A549 (cell line): ENCODE data around the gene SMAD5. TPM values are rescaled to one million over a fixed set of nuclear protein-coding genes. Genes with fewer than 3 reads are reported as not detected.

ENCODE experiments used
- ATAC-seq, 2 experiments: fragments of 200-7000 bp in 1 of 2; fragments of >200 bp in 1 of 2; cut with Nextera tagmentation in 1 of 2; cut with Tn5 transposase in 1 of 2; 3 replicates each; pipeline versions ENCODE4 v1.8.0 to v1.9.1; 2018 to 2020; ENCODE audit warnings: mild to moderate bottlenecking in 1 of 2, moderate library complexity in 1 of 2
- CTCF ChIA-PET: fragments of 300-600 bp; sonication (Branson Sonifier 250); formaldehyde crosslinking; extraction: SDS; loops from one replicate; lab custom pipeline; 2021; ENCODE audit warnings: antibody characterized with exemption, inconsistent platforms; lab: Yijun Ruan, JAX
- POLR2A ChIA-PET: fragments of 350-600 bp; formaldehyde crosslinking; extraction: SDS; loops from one replicate; lab custom pipeline; 2021; ENCODE audit warnings: antibody characterized with exemption, inconsistent platforms; lab: Yijun Ruan, JAX
- DNase-seq, 2 experiments: peaks; one replicate each; pipeline versions ENCODE4 v3.0.0 to v3.0.0-alpha.2; 2011 to 2016; ENCODE audit warnings: low read depth in 1 of 2, low spot score in 1 of 2
- FAIRE-seq: peaks from 2 replicates; lab custom pipeline; 2011; peaks lifted over from hg19 to GRCh38; lab: Jason Lieb, UNC
- H3K27ac ChIP-seq, 2 experiments: fragments of >200 bp; sonication (Bioruptor Twin); formaldehyde crosslinking; 3 replicates each; pipeline ENCODE4 v1.5.1; 2016 to 2017
- H3K4me1 ChIP-seq: fragments of >200 bp; sonication (Bioruptor Twin); formaldehyde crosslinking; 3 replicates; pipeline ENCODE4 v1.6.1; 2016
- H3K4me2 ChIP-seq: fragments of >200 bp; sonication (Bioruptor Twin); formaldehyde crosslinking; 3 replicates; pipeline ENCODE4 v1.6.1; 2016
- H3K4me3 ChIP-seq: fragments of >200 bp; sonication (Bioruptor Twin); formaldehyde crosslinking; 3 replicates; pipeline ENCODE4 v1.5.1; 2016
- H3K9me3 ChIP-seq: fragments of >200 bp; sonication (Bioruptor Twin); formaldehyde crosslinking; 3 replicates; pipeline ENCODE4 v1.6.1; 2016
- BHLHE40 ChIP-seq: IDR thresholded peaks from 2 replicates; pipeline ENCODE4 v1.6.1; 2012; ENCODE audit warnings: low read depth, low read length, inconsistent platforms
- CBX8 ChIP-seq: fragments of 200-600 bp; sonication (generic); IDR thresholded peaks from 2 replicates; pipeline ENCODE4 v1.6.1; 2016
- CEBPB ChIP-seq, 2 experiments: fragments of >200 bp in 1 of 2; sonication (Bioruptor Twin) in 1 of 2; formaldehyde crosslinking in 1 of 2; IDR thresholded peaks; 2 replicates each; pipeline ENCODE4 v1.6.1; 2012 to 2016
- CHD4 ChIP-seq: fragments of 200-600 bp; sonication (generic); IDR thresholded peaks from 2 replicates; pipeline ENCODE4 v1.6.1; 2016; ENCODE audit warnings: antibody characterized with exemption, mild to moderate bottlenecking, borderline replicate concordance
- FOXS1 ChIP-seq: fragments of 250-450 bp; sonication (Bioruptor Pico); IDR thresholded peaks from 2 replicates; pipeline ENCODE4 v1.5.0; 2020; ENCODE audit warnings: mild to moderate bottlenecking, moderate library complexity
- GATA3 ChIP-seq: IDR thresholded peaks from 2 replicates; pipeline ENCODE4 v1.6.1; 2012; ENCODE audit warnings: borderline replicate concordance
- HEYL ChIP-seq: fragments of 250-450 bp; sonication (Bioruptor Pico); IDR thresholded peaks from 2 replicates; pipeline ENCODE4 v1.8.0; 2021; ENCODE audit warnings: mild to moderate bottlenecking, moderate library complexity
- HOXB13 ChIP-seq: fragments of 250-450 bp; sonication (Bioruptor Pico); IDR thresholded peaks from 2 replicates; pipeline ENCODE4 v1.5.0; 2020; ENCODE audit warnings: low read depth, mild to moderate bottlenecking, moderate library complexity
- HOXB5 ChIP-seq: fragments of 250-450 bp; sonication (Bioruptor Pico); IDR thresholded peaks from 2 replicates; pipeline ENCODE4 v1.5.0; 2020; ENCODE audit warnings: mild to moderate bottlenecking, moderate library complexity
- JUN ChIP-seq, 2 experiments: fragments of >200 bp; sonication (Bioruptor Twin); formaldehyde crosslinking; IDR thresholded peaks; 2 replicates in 1 of 2; 3 replicates in 1 of 2; pipeline ENCODE4 v1.6.1; 2016 to 2017
- JUNB ChIP-seq: fragments of >200 bp; sonication (Bioruptor Twin); formaldehyde crosslinking; IDR thresholded peaks from 2 replicates; pipeline ENCODE4 v1.6.1; 2016
- KDM1A ChIP-seq: fragments of 200-600 bp; sonication (generic); IDR thresholded peaks from 2 replicates; pipeline ENCODE4 v1.6.1; 2016; ENCODE audit warnings: low read depth, mild to moderate bottlenecking
- KDM5A ChIP-seq: fragments of 200-600 bp; sonication (generic); IDR thresholded peaks from 2 replicates; pipeline ENCODE4 v1.6.1; 2016; ENCODE audit warnings: antibody characterized with exemption, mild to moderate bottlenecking
- MAFK ChIP-seq: fragments of 450-650 bp; IDR thresholded peaks from 2 replicates; pipeline ENCODE4 v1.6.1; 2014; ENCODE audit not compliant: partially characterized antibody
- MAX ChIP-seq: IDR thresholded peaks from 2 replicates; pipeline ENCODE4 v1.6.1; 2012
- MAZ ChIP-seq: fragments of 150-350 bp; IDR thresholded peaks from 2 replicates; pipeline ENCODE4 v1.6.1; 2014; ENCODE audit warnings: antibody characterized with exemption, low read depth, low read length, borderline replicate concordance
- MYC ChIP-seq: IDR thresholded peaks from 2 replicates; pipeline ENCODE4 v1.6.1; 2012; ENCODE audit warnings: mild to moderate bottlenecking, inconsistent platforms, low read length, improper control_type of control experiment, borderline replicate concordance
- NPAS2 ChIP-seq: fragments of 250-450 bp; sonication (Bioruptor Pico); IDR thresholded peaks from 2 replicates; pipeline ENCODE4 v1.8.0; 2022; ENCODE audit warnings: mild to moderate bottlenecking, moderate library complexity, borderline replicate concordance
- NR3C1 ChIP-seq: fragments of >200 bp; sonication (Bioruptor Twin); formaldehyde crosslinking; IDR thresholded peaks from 3 replicates; pipeline ENCODE4 v1.6.1; 2017
- PBX3 ChIP-seq: IDR thresholded peaks from 2 replicates; pipeline ENCODE4 v1.6.1; 2012
- PHF8 ChIP-seq: fragments of 200-600 bp; sonication (generic); IDR thresholded peaks from 2 replicates; pipeline ENCODE4 v1.6.1; 2016; ENCODE audit warnings: low read depth, mild to moderate bottlenecking, antibody characterized with exemption, moderate library complexity, borderline replicate concordance
- POLR2A ChIP-seq: IDR thresholded peaks from 2 replicates; pipeline ENCODE4 v1.6.1; 2012; ENCODE audit warnings: mild to moderate bottlenecking, low read length
- POLR2AphosphoS2 ChIP-seq: conservative IDR thresholded peaks from 2 replicates; pipeline ENCODE4 v1.6.1; 2012; ENCODE audit warnings: low read length, improper control_type of control experiment, inconsistent platforms
- RAD21 ChIP-seq, 2 experiments: fragments of >200 bp in 1 of 2; sonication (Bioruptor Twin) in 1 of 2; formaldehyde crosslinking in 1 of 2; IDR thresholded peaks in 1 of 2; conservative IDR thresholded peaks in 1 of 2; 2 replicates in 1 of 2; 3 replicates in 1 of 2; pipeline ENCODE4 v1.6.1; 2012 to 2018; ENCODE audit warnings: inconsistent platforms in 1 of 2
- RARB ChIP-seq: fragments of 250-450 bp; sonication (Bioruptor Pico); IDR thresholded peaks from 2 replicates; pipeline ENCODE4 v1.8.0; 2021; ENCODE audit warnings: mild to moderate bottlenecking, moderate library complexity
- RCOR1 ChIP-seq: fragments of 150-350 bp; IDR thresholded peaks from 2 replicates; pipeline ENCODE4 v1.6.1; 2014; ENCODE audit warnings: antibody characterized with exemption, low read length, low read depth
- ZFP36 ChIP-seq: fragments of 450-650 bp; IDR thresholded peaks from 2 replicates; pipeline ENCODE4 v1.6.1; 2014; ENCODE audit warnings: borderline replicate concordance; ENCODE audit not compliant: partially characterized antibody
- ZSCAN20 ChIP-seq: fragments of 250-450 bp; sonication (Bioruptor Pico); IDR thresholded peaks from 2 replicates; pipeline ENCODE4 v1.8.0; 2022; ENCODE audit warnings: mild to moderate bottlenecking, moderate library complexity
- WGBS: methylation state at CpG from one replicate; pipeline ENCODE4 v1.1.6; 2017; ENCODE audit errors: missing lambda C conversion rate; 5-methylcytosine and 5-hydroxymethylcytosine counted together
- polyA minus RNA-seq: library from RNA; depleted of rRNA, polyadenylated mRNA; stranded (reverse); fragments of >200 nt; gene quantifications from 2 replicates; pipeline ENCODE4 v1.2.3, GENCODE V29; 2011; rRNA and poly(A)+ RNA removed
- polyA plus RNA-seq, 4 experiments: library from polyadenylated mRNA; depleted of rRNA in 3 of 4; stranded (reverse); fragments of >200 nt; fragmentation: RNase III in 1 of 4; extraction: RNeasy Plus Mini Kit Qiagen cat#74134 plus additional on column Dnase treatment in 1 of 4; gene quantifications; 2 replicates in 3 of 4; 3 replicates in 1 of 4; pipeline ENCODE4 v1.2.3, GENCODE V29; 2011 to 2017
- TF ChIP-seq, protein P1 (sequence below): fragments of 200-600 bp; sonication (generic); IDR thresholded peaks from 2 replicates; pipeline ENCODE4 v1.6.1; 2016; ENCODE audit warnings: antibody characterized with exemption, mild to moderate bottlenecking, moderate library complexity
- TF ChIP-seq, protein P2 (sequence below): fragments of 450-650 bp; IDR thresholded peaks from 2 replicates; pipeline ENCODE4 v1.6.1; 2014; ENCODE audit warnings: antibody characterized with exemption
- TF ChIP-seq, protein P3 (sequence below): fragments of 250-450 bp; sonication (Bioruptor Pico); IDR thresholded peaks from 2 replicates; pipeline ENCODE4 v1.5.0; 2021; ENCODE audit warnings: mild to moderate bottlenecking, moderate library complexity, borderline replicate concordance
- TF ChIP-seq, protein P4 (sequence below): IDR thresholded peaks from 2 replicates; pipeline ENCODE4 v1.6.1; 2012; ENCODE audit warnings: low read depth, borderline replicate concordance

The SMAD5 gene
- 69.9 and 101 TPM in 2 replicates for polyA plus RNA-seq (2011; rRNA removed)
- 14.9 TPM in 2 replicates for polyA plus RNA-seq (2012; cell fraction: cytosol; rRNA removed)
- polyA plus RNA-seq (2012; cell fraction: nucleus; rRNA removed): 8.0 and 9.2 TPM in 2 replicates
- polyA plus RNA-seq (2017; fragmentation: RNase III; extraction: RNeasy Plus Mini Kit Qiagen cat#74134 plus additional on column Dnase treatment): 17.1 to 19.5 TPM (median 18.5 TPM) in 3 replicates
- 76.1 and 95.2 TPM in 2 replicates for polyA minus RNA-seq

GRCh38 chr5:136132557-136133221 is at the start of gene SMAD5:
SMAD5 (plus strand) TSS chr5:136132845; CDS start chr5:136153761, 20,916 bp downstream.
- Histone ChIP-seq H3K4me3 (peak within 1 kb of the TSS; percentile 93), H3K27ac (peak within 1 kb of the TSS; percentile 96 to 97), H3K4me1 (peaks cover 20% of the 10 kb centered on the region), H3K4me2 (peak within 1 kb of the TSS; percentile 94), H3K9me3 (no peaks in the 10 kb centered on the region)
- DNase-seq: peak; percentile 95 to 96
- ChIA-PET POLR2A (interaction anchor here (0.6 to 1.8 kb wide), 8 partner anchors 9 to 75 kb away, joined by 3 to 13 read pairs (median 3); no protein-coding TSS in a partner anchor), CTCF (interaction anchor here (0.5 to 2.4 kb wide), 6 partner anchors 10 to 600 kb away, joined by 3 to 9 read pairs (median 4); no protein-coding TSS in a partner anchor)
- peak; percentile 93 to 95 for ATAC-seq
- 0% methylated on average over 20 of the region's 81 CpGs for WGBS
- FAIRE-seq: peak; percentile 23
- no peak for TF ChIP-seq HOXB13
- TF ChIP-seq KDM1A: no peak
- no peak for TF ChIP-seq NR3C1
- peak; percentile 11; the same call in 1 of the 2 replicates for TF ChIP-seq GATA3
- no peak for TF ChIP-seq CEBPB (IDR thresholded peaks at IDR 0.05)
- TF ChIP-seq CBX8: no peak
- no peak for TF ChIP-seq HEYL (CRISPR knock-in tag)
- peak; percentile 71 to 93 for TF ChIP-seq JUN (IDR thresholded peaks at IDR 0.05)
- TF ChIP-seq ZFP36: no peak
- no peak for TF ChIP-seq RARB
- peak; percentile 97 for TF ChIP-seq MAX
- no peak for TF ChIP-seq FOXS1 (CRISPR knock-in tag)
- TF ChIP-seq, protein P1, sequence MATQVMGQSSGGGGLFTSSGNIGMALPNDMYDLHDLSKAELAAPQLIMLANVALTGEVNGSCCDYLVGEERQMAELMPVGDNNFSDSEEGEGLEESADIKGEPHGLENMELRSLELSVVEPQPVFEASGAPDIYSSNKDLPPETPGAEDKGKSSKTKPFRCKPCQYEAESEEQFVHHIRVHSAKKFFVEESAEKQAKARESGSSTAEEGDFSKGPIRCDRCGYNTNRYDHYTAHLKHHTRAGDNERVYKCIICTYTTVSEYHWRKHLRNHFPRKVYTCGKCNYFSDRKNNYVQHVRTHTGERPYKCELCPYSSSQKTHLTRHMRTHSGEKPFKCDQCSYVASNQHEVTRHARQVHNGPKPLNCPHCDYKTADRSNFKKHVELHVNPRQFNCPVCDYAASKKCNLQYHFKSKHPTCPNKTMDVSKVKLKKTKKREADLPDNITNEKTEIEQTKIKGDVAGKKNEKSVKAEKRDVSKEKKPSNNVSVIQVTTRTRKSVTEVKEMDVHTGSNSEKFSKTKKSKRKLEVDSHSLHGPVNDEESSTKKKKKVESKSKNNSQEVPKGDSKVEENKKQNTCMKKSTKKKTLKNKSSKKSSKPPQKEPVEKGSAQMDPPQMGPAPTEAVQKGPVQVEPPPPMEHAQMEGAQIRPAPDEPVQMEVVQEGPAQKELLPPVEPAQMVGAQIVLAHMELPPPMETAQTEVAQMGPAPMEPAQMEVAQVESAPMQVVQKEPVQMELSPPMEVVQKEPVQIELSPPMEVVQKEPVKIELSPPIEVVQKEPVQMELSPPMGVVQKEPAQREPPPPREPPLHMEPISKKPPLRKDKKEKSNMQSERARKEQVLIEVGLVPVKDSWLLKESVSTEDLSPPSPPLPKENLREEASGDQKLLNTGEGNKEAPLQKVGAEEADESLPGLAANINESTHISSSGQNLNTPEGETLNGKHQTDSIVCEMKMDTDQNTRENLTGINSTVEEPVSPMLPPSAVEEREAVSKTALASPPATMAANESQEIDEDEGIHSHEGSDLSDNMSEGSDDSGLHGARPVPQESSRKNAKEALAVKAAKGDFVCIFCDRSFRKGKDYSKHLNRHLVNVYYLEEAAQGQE: no peak; the same call in 1 of the 2 replicates
- no peak for TF ChIP-seq JUNB
- TF ChIP-seq, protein P2, sequence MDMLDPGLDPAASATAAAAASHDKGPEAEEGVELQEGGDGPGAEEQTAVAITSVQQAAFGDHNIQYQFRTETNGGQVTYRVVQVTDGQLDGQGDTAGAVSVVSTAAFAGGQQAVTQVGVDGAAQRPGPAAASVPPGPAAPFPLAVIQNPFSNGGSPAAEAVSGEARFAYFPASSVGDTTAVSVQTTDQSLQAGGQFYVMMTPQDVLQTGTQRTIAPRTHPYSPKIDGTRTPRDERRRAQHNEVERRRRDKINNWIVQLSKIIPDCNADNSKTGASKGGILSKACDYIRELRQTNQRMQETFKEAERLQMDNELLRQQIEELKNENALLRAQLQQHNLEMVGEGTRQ: no peak
- TF ChIP-seq, protein P3, sequence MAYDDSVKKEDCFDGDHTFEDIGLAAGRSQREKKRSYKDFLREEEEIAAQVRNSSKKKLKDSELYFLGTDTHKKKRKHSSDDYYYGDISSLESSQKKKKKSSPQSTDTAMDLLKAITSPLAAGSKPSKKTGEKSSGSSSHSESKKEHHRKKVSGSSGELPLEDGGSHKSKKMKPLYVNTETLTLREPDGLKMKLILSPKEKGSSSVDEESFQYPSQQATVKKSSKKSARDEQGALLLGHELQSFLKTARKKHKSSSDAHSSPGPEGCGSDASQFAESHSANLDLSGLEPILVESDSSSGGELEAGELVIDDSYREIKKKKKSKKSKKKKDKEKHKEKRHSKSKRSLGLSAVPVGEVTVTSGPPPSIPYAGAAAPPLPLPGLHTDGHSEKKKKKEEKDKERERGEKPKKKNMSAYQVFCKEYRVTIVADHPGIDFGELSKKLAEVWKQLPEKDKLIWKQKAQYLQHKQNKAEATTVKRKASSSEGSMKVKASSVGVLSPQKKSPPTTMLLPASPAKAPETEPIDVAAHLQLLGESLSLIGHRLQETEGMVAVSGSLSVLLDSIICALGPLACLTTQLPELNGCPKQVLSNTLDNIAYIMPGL: peak; percentile 68; the same call in 1 of the 2 replicates
- TF ChIP-seq HOXB5 (CRISPR knock-in tag): no peak
- TF ChIP-seq MAFK: no peak
- peak; percentile 71; the same call in 1 of the 2 replicates for TF ChIP-seq PBX3
- peak; percentile 86 for TF ChIP-seq KDM5A
- TF ChIP-seq BHLHE40: no peak
- TF ChIP-seq POLR2AphosphoS2: no peak
- TF ChIP-seq ZSCAN20 (CRISPR knock-in tag): no peak
- no peak for TF ChIP-seq RCOR1
- 0 out of 2 replicates have a peak, but pooled peaks have one; percentile 26 for TF ChIP-seq MAZ
- no peak for TF ChIP-seq NPAS2
- no peak for TF ChIP-seq CHD4
- peak; percentile 74; the same call in 1 of the 2 replicates for TF ChIP-seq MYC
- TF ChIP-seq POLR2A: peak; percentile 71
- TF ChIP-seq PHF8: peak; percentile 97
- TF ChIP-seq, protein P4, sequence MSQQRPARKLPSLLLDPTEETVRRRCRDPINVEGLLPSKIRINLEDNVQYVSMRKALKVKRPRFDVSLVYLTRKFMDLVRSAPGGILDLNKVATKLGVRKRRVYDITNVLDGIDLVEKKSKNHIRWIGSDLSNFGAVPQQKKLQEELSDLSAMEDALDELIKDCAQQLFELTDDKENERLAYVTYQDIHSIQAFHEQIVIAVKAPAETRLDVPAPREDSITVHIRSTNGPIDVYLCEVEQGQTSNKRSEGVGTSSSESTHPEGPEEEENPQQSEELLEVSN: peak; percentile 89
- TF ChIP-seq RAD21 (conservative IDR thresholded peaks at IDR 0.05 in 1 of 2, IDR thresholded peaks at IDR 0.05 in 1 of 2): no peak
